KOPT-K1 (cell line): ENCODE measurements around the gene METTL8.
"Not testable (repeated sequence)": the region's sequence is repeated elsewhere in the genome, so short reads cannot be mapped to it uniquely, and the experiment has no call there.

ENCODE experiments used
- H3K27ac ChIP-seq: fragments of 200-600 bp; sonication (generic); 2 replicates; pipeline ENCODE4 v1.5.1; 2016; ENCODE audit warnings: antibody characterized with exemption, mild to moderate bottlenecking, low read depth, low read length; ENCODE audit not compliant: poor library complexity, severe bottlenecking
- H3K36me3 ChIP-seq: fragments of 200-600 bp; sonication (generic); 2 replicates; pipeline ENCODE4 v1.5.1; 2017; ENCODE audit warnings: antibody characterized with exemption, mild to moderate bottlenecking, low read length, moderate library complexity; ENCODE audit not compliant: insufficient read depth
- H3K9me3 ChIP-seq: fragments of 200-600 bp; sonication (generic); 2 replicates; pipeline ENCODE4 v1.5.1; 2017; ENCODE audit warnings: antibody characterized with exemption, low read length, mild to moderate bottlenecking; ENCODE audit not compliant: insufficient read depth, poor library complexity, severe bottlenecking

METTL8 gene

DNA sequence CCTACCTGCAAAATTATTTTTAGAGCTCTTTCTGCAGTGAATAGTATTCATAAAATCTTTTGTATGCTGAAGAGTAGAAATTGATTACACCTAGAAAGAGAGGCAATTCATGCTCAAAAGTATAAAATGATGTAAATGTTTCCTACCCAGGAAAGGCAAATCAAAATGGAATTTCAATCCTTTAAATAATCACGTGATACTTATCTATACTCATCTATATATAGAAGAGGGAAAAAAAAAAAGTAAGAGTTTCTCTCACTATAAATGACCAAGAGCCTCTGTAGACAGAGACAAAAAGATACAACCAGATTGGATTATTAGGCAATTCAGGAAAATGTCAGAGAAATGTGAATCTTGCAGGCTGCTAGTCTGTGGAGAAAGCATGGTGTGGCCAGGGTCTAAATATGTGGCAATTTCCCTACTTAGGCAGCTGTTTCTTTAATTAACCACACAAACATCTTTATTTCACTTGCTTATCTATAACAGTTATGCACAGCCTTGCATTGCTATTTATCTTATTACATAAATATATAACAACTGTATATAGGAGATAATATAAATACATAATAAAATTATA lies 39.5 kb downstream of the METTL8 start:
- peaks cover 12% of the 10 kb centered on the region for H3K9me3 ChIP-seq
- no peaks in the 10 kb centered on the region for H3K36me3 ChIP-seq
- H3K27ac ChIP-seq, result no peak overlapping the region

- H3K9me3 ChIP-seq, result peaks cover 12% of the 10 kb centered on the region
- H3K27ac ChIP-seq, result no peak overlapping the region
- no peaks in the 10 kb centered on the region for H3K36me3 ChIP-seq
These were observed 40.3 kb downstream of the METTL8 start for GRCh38 chr2:171393487-171393886.

- H3K27ac ChIP-seq, result no peak overlapping the region
- no peaks in the 10 kb centered on the region for H3K36me3 ChIP-seq
- no peaks in the 10 kb centered on the region for H3K9me3 ChIP-seq
These were observed 42.3 kb downstream of the METTL8 start for GRCh38 chr2:171391532-171391931.

DNA sequence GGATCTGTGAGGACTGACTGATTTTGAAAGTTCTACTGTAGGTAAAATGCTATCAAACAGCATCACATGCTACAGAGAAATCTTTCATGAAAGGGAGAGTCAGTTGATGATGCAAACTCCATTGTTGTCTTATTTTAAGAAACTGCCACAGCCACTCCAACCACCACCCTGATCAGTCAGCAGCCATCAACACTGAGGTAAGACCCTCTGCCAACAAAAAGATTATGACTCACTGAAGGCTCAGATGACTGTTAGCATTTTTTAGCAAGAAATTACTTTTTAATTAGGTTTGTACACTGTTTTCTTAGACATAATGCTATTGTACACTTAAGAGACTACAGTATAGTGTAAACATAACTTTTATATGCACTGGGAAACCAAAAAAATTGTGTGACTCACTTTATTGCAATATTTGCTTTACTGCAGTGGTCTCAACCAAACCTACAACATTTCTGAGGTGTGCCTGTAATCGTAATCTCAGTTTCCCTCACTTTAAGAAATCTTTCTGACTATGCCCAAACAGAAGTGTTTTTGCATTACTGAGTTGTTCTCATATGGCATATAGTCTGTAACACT lies 42.8 kb downstream of the METTL8 start:
- H3K27ac ChIP-seq, result no peak overlapping the region
- no peaks in the 10 kb centered on the region for H3K9me3 ChIP-seq

GRCh38 chr2:171389780-171390179 lies 44.0 kb downstream of the METTL8 start:
- no peaks in the 10 kb centered on the region for H3K36me3 ChIP-seq
- no peak overlapping the region for H3K27ac ChIP-seq
- H3K9me3 ChIP-seq, result no peaks in the 10 kb centered on the region

More for the DNA sequence above, 42.8 kb downstream of the METTL8 start:
- H3K36me3 ChIP-seq, result no peaks in the 10 kb centered on the region

DNA sequence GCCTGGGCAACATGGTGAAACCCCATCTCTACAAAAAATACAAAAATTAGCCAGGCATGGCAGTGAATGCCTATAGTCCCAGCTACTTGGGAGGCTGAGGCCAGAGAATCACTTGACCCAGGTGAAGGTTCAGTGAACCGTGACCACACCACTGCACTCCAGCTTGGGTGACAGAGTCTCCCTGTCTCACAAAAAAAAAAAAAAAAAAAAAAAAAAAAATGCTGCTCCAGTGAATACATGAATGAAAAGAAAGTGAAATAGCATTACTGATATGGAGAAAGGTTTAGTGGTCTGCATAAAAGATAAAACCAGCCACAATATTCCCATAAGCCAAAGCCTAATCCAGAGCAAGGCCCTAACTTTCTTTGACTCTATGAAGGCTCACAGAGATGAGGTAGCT lies 44.5 kb downstream of the METTL8 start:
- Histone ChIP-seq H3K9me3 (no peaks in the 10 kb centered on the region), H3K27ac (no peak overlapping the region), H3K36me3 (no peaks in the 10 kb centered on the region)

DNA sequence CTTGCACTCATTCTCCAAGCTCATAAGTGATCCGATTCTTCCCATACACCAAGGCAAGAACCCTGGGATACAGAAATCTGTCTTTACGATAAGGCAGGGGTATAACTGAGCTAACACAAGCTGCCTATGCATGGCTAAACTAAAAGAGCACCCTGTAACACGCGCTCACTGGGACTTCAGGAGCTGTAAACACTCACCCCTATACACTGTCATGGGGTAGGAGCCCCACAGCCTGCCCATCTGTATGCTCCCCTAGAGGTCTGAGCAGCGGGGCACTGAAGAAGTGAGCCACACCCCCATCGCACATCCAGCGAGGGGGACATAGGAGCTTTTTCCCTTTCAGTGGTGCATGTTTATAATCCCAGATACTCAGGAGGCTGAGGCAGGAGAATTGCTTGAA lies 46.7 kb downstream of the METTL8 start:
- no peaks in the 10 kb centered on the region for H3K36me3 ChIP-seq
- no peak overlapping the region for H3K27ac ChIP-seq
- no peaks in the 10 kb centered on the region for H3K9me3 ChIP-seq

DNA sequence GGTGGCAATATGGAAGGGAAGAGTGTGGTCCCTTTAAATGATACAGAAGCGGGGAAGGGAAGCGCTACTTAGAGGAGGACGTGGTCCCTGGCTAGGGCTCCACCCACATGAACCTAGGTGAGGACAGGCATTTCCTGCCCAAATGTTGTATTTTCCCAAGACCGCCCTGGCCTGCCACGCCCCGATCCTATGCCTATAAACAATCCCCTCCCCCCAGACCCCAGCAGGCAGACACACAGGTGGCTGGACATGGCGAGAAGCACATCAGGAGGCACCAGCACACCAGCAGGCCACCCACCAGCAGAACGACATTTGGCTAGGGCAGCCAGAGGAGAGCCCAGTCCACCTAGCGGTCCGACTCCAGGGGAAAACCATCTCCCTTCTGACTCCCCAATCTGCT lies 47.2 kb downstream of the METTL8 start:
- Histone ChIP-seq H3K9me3 (no peaks in the 10 kb centered on the region), H3K36me3 (no peaks in the 10 kb centered on the region), H3K27ac (no peak overlapping the region)

- Histone ChIP-seq H3K27ac (no peak overlapping the region), H3K36me3 (no peaks in the 10 kb centered on the region), H3K9me3 (peaks cover 14% of the 10 kb centered on the region)
These were observed 50.7 kb downstream of the METTL8 start for GRCh38 chr2:171383134-171383533.

DNA sequence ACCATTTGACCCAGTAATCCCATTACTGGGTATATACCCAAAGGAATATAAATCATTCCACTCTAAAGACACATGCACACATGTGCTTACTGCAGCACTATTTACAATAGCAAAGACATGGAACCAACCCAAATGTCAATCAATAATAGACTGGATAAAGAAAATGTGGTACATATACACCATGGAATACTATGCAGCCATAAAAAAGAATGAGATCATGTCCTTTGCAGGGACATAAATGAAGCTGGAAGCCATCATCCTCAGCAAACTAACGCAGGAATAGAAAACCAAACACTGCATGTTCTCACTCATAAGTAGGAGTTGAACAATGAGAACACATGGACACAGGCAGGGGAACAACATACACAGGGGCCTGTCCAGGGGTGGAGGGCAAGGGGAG lies 51.6 kb downstream of the METTL8 start:
- H3K9me3 ChIP-seq, result peaks cover 23% of the 10 kb centered on the region
- not testable (repeated sequence) for H3K36me3 ChIP-seq, H3K27ac ChIP-seq

GRCh38 chr2:171377852-171378251 lies 55.9 kb downstream of the METTL8 start:
- H3K9me3 ChIP-seq, result peaks cover 49% of the 10 kb centered on the region
- H3K36me3 ChIP-seq, H3K27ac ChIP-seq: not testable (repeated sequence)

DNA sequence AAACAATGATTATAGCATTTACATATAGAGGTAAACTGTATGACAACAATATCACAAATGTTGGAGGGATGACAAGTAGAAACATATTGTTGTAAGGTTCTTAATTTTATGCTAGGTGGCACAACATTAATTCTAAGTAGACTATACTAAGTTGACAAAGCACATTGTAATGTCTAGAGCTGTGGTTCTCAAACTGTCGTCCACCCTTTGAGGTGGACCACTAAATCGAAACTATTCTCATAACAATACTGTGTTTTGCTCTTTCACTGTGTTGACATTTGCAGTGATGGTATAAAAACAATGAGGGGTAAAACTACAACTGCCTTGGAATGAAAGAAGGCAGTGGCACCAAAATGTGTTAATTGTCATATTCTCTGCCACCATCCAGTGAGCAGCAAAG lies 66.1 kb downstream of the METTL8 start:
- no peak overlapping the region for H3K27ac ChIP-seq
- peaks cover 13% of the 10 kb centered on the region for H3K9me3 ChIP-seq
- no peaks in the 10 kb centered on the region for H3K36me3 ChIP-seq

DNA sequence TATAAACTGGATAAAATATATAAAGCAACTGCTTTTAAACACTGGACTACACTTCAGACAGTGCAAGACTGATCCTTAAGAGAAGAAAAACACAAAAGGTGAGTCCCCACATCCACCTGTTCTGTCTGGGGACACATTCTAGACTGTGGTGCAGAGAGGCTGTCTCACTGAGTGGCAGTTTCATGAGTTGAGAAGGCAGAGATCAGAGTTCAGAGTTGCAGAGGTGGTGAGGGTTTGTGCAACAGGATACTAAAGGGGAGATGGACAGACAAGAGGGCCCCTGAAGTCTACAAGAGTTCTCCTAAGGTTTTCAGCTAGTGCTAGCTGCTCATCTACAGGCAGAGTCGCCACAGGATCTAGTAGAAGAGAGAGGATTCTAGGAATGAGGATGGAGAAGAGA lies 68.0 kb downstream of the METTL8 start:
- H3K9me3 ChIP-seq, result peaks cover 13% of the 10 kb centered on the region
- no peaks in the 10 kb centered on the region for H3K36me3 ChIP-seq
- no peak overlapping the region for H3K27ac ChIP-seq

DNA sequence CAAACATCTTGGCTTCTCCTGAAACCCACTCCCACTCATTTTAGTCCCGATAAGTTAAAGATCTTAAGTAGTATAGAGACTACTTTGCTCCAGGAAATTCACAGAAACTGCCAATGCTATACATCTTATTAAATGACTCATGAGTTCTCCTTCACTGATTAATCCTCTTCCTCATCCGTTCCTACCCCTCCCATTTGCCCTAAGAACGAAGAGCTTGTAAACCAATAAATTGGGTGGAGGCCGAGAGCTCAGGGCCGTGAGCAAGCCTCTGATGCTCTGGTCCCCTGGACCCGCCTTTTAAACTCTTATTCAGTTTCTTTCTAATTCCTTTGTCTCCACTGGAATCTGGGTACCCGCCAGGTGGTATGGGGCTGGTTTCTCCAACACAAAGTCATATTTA lies 68.6 kb downstream of the METTL8 start:
- Histone ChIP-seq H3K27ac (no peak overlapping the region), H3K36me3 (no peaks in the 10 kb centered on the region), H3K9me3 (peaks cover 13% of the 10 kb centered on the region)

DNA sequence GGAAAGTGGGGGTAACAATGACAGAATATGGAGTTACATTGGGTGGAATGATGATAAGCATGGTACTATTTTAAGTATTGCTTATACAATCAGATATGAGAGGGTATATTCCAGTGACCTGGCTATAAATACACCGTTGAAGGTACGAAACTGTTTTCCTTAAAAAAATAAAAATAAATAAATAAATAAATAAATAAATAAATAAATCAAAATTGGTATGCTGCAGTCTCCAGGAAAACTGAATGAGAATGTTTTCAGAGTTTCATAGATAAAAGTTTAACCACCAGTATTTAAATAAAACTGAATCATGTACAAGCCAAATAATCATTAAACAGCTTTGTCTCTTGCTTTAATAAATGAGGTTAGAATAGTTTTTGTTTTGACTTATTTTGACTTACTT lies 71.4 kb downstream of the METTL8 start:
- H3K9me3 ChIP-seq, result peaks cover 32% of the 10 kb centered on the region
- H3K36me3 ChIP-seq, result peaks cover 18% of the 10 kb centered on the region; the same call in 1 of the 2 replicates
- no peak overlapping the region for H3K27ac ChIP-seq

DNA sequence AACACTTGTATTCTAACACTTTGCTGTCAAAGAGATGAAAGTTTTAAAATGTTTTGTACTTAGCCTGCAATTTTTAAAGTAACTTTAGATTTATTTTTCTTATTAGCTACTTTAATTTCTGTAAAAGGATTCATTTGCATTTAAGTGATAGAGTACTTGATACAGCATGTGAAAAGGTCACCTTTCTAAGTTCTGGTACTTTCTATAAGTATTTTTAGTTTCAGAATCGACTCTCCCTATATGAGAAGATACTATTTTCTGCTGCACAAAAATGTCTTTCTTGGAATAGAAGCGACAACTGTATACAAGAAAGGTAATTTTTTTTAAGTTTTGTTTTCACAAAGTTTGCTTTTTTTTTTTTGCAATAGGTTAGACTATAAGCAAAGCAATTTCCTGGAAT lies 72.9 kb downstream of the METTL8 start:
- peaks cover 19% of the 10 kb centered on the region; the same call in 1 of the 2 replicates for H3K36me3 ChIP-seq
- H3K27ac ChIP-seq, result no peak overlapping the region
- H3K9me3 ChIP-seq, result peaks cover 37% of the 10 kb centered on the region
